ENCODE results near the gene MRPL10. TPM values are rescaled to one million over a fixed set of nuclear protein-coding genes. Genes with fewer than 3 reads are reported as not detected.
"Not testable (repeated sequence)": the region's sequence is repeated elsewhere in the genome, so short reads cannot be mapped to it uniquely, and the experiment has no call there.

MRPL10 gene
- total RNA-seq, 2 experiments from 2014 or later: 70.0 to 75.2 TPM

GRCh38 chr17:47776330-47777197 lies 54.8 kb downstream of the MRPL10 start:
- H3K36me3 Mint-ChIP-seq: no peaks in the 10 kb centered on the region
- H3K27ac Mint-ChIP-seq: no peak overlapping the region
- peaks cover 2% of the 10 kb centered on the region for H3K4me1 Mint-ChIP-seq
- no peaks in the 10 kb centered on the region for H3K9me3 Mint-ChIP-seq
- no peak overlapping the region for H3K4me3 Mint-ChIP-seq
- H3K27me3 Mint-ChIP-seq: peaks cover 50% of the 10 kb centered on the region
- DNase-seq: peak; percentile 20

DNA sequence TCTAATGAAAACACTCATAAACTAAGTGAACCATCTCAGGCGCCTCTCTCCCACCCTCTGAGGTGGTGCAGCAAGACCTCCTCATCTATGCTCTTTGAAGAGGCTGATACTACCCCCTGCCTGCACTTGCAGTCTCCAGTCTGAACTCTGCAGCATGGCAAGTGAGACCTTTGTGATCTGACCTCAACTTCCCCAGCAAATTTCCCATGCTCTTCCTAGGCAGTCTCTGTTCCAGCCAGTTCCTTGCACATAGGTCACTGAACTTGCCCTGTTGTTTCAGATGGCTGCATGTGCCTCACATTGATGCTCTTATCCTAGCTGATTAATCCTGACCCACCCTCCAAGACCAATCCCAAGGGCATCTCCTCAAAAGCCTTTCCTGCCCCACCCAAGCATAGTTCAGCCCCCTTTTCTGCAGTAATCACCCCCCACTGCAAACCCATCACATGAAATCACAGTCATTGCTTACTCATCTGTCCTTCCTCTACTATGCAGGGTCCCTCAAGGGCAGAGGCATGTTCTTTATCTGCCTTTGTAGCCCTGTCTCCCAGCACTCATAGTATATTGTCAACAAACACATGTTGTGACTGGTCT lies 56.3 kb downstream of the MRPL10 start:
- H3K9me3 Mint-ChIP-seq: peaks cover 5% of the 10 kb centered on the region
- peaks cover 40% of the 10 kb centered on the region for H3K27me3 Mint-ChIP-seq
- no peaks in the 10 kb centered on the region for H3K36me3 Mint-ChIP-seq
- no peak for DNase-seq
- H3K4me3 Mint-ChIP-seq: no peak overlapping the region
- H3K4me1 Mint-ChIP-seq: peaks cover 2% of the 10 kb centered on the region
- no peak overlapping the region for H3K27ac Mint-ChIP-seq

DNA sequence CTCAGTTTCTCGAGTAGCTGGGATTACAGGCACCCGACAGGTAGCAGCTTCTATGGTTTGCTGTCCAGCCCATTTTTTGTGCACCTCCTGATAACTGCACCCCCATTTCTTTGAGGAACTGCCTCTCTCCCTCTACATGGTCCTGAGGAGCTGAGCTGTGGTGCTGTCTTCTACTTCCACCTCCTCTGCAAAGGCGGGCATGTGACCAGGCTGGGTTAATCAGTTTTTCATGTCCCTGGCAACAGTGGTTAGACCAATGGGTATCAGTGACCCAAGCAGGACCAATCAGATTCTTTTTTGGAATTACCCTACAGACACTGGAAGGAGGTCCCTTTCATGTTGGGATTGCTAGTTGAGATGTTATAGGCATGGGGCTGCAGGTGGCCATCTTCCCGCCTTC lies 57.0 kb downstream of the MRPL10 start:
- H3K36me3 Mint-ChIP-seq: no peaks in the 10 kb centered on the region
- no peak overlapping the region for H3K4me3 Mint-ChIP-seq
- H3K27ac Mint-ChIP-seq: no peak overlapping the region
- peaks cover 37% of the 10 kb centered on the region for H3K27me3 Mint-ChIP-seq
- H3K4me1 Mint-ChIP-seq: peaks cover 2% of the 10 kb centered on the region
- H3K9me3 Mint-ChIP-seq: peaks cover 5% of the 10 kb centered on the region
- no peak for DNase-seq

DNA sequence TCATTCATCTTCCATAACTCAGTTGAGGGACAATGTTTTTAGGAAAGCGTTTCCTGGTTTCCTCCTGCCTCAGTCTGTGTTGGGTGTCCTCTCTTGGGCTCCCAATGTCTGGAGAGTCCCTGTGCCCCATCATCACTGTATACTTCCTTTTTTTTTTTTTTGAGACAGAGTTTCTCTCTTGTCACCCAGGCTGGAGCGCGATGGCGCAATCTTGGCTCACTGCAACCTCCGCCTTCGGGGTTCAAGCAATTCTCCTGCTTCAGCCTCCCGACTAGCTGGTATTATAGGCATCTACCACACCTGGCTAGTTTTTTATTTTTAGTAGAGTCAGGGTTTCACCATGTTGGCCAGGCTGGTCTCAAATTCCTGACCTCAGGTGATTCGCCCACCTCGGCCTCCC lies 57.7 kb downstream of the MRPL10 start:
- not testable (repeated sequence) for H3K4me3 Mint-ChIP-seq, H3K36me3 Mint-ChIP-seq, H3K9me3 Mint-ChIP-seq, H3K4me1 Mint-ChIP-seq, DNase-seq, H3K27ac Mint-ChIP-seq
- H3K27me3 Mint-ChIP-seq: peaks cover 44% of the 10 kb centered on the region

Other genes with a start within 250 kb of the MRPL10 start
- 100 to 1,000 TPM; 886 to 911 TPM for gene KPNB1, start 181.6 kb downstream of the MRPL10 start, total RNA-seq
- 10 to 100 TPM; 11.7 to 11.9 TPM for gene TBKBP1, start 137.4 kb downstream of the MRPL10 start, total RNA-seq
- gene TBX21, start 98.3 kb downstream of the MRPL10 start, total RNA-seq: 10 to 100 TPM; 61.7 to 61.9 TPM
- gene OSBPL7, start 9.7 kb downstream of the MRPL10 start, total RNA-seq: 10 to 100 TPM; 12.1 to 12.5 TPM
- under 1 TPM; 0.46 to 0.68 TPM for gene LRRC46, start 129 bp upstream of the MRPL10 start, total RNA-seq
- 10 to 100 TPM; 15.3 to 17.1 TPM for gene SCRN2, start 9.7 kb upstream of the MRPL10 start, total RNA-seq
- not detected for gene SP6, start 19.6 kb upstream of the MRPL10 start, total RNA-seq
- gene SP2, start 64.7 kb upstream of the MRPL10 start, total RNA-seq: 10 to 100 TPM; 18.1 to 18.8 TPM
- 10 to 100 TPM; 56.1 to 61.1 TPM for gene PNPO, start 110.0 kb upstream of the MRPL10 start, total RNA-seq
- gene PRR15L, start 126.3 kb upstream of the MRPL10 start, total RNA-seq: not detected
- gene CDK5RAP3, start 139.6 kb upstream of the MRPL10 start, total RNA-seq: 100 to 1,000 TPM; 163 to 168 TPM
- gene COPZ2, start 206.3 kb upstream of the MRPL10 start, total RNA-seq: 1 to 10 TPM; 6.3 to 7.5 TPM
- gene NFE2L1, start 216.8 kb upstream of the MRPL10 start, total RNA-seq: 10 to 100 TPM; 99.0 to 99.7 TPM

All from activated naive CD8-positive, alpha-beta T cell treated with anti-CD3 and anti-CD28 coated beads for 36 hours (primary cell).